NCI-H1092 (cell line): ENCODE measurements around the gene SYT8.

Experiments
- DNase-seq: peaks from one replicate; lab custom pipeline; 2025; lab: John Stamatoyannopoulos, UW

Gene SYT8

GRCh38 chr11:1832211-1832919 lies 2.4 kb upstream of the SYT8 start:
- DNase-seq = no peak

- DNase-seq = no peak
These were observed 1.9 kb upstream of the SYT8 start for GRCh38 chr11:1832920-1833295.

- DNase-seq = no peak
These were observed 654 bp upstream of the SYT8 start for GRCh38 chr11:1834062-1834610.

- no peak for DNase-seq
These were observed 851 bp downstream of the SYT8 start for GRCh38 chr11:1835671-1836010.

- no peak for DNase-seq
These were observed 1.5 kb downstream of the SYT8 start for GRCh38 chr11:1836011-1836945.

GRCh38 chr11:1837171-1838076 lies 2.6 kb downstream of the SYT8 start:
- peak; percentile 51 for DNase-seq

- DNase-seq = no peak
These were observed 3.3 kb downstream of the SYT8 start for GRCh38 chr11:1838077-1838425.

GRCh38 chr11:1838426-1839144 lies 3.8 kb downstream of the SYT8 start, which contains the start of gene TNNI2:
TSS of gene TNNI2 (plus strand) at chr11:1838981. CDS start at chr11:1839697, 716 bp downstream.
- DNase-seq = no peak

GRCh38 chr11:1839204-1839923 lies 4.6 kb downstream of the SYT8 start:
- DNase-seq = no peak

GRCh38 chr11:1839924-1840779 lies 5.4 kb downstream of the SYT8 start:
- no peak for DNase-seq

GRCh38 chr11:1840780-1841480 lies 6.1 kb downstream of the SYT8 start:
- DNase-seq = no peak

GRCh38 chr11:1841511-1842148 lies 6.8 kb downstream of the SYT8 start:
- no peak for DNase-seq

- DNase-seq = no peak
These were observed 7.6 kb downstream of the SYT8 start for GRCh38 chr11:1842149-1843097.

GRCh38 chr11:1843098-1843473 lies 8.3 kb downstream of the SYT8 start:
- DNase-seq = no peak

GRCh38 chr11:1843796-1844195 lies 9.0 kb downstream of the SYT8 start:
- DNase-seq = no peak

GRCh38 chr11:1844221-1845094 lies 9.7 kb downstream of the SYT8 start:
- DNase-seq = no peak

- DNase-seq = no peak
These were observed 10.3 kb downstream of the SYT8 start for GRCh38 chr11:1845095-1845429.
